MM.1S (cell line): Measurements from ENCODE around the gene GRM5.

Experiments used
- EZH2 ChIP-seq: fragments of 300-600 bp; sonication (generic); optimal IDR thresholded peaks from 2 replicates; pipeline ENCODE3; 2017; ENCODE audit warnings: low read depth, mild to moderate bottlenecking, antibody characterized with exemption, low read length, mixed read lengths
- EZH2phosphoT487 ChIP-seq: fragments of 300-600 bp; sonication (generic); IDR thresholded peaks from 2 replicates; pipeline ENCODE4 v1.6.1; 2018; ENCODE audit warnings: antibody characterized with exemption, low read length
- TF ChIP-seq, protein P1 (sequence below): fragments of 300-600 bp; sonication (generic); IDR thresholded peaks from 2 replicates; pipeline ENCODE4 v1.5.1; 2016; ENCODE audit warnings: antibody characterized with exemption, low read length, mixed read lengths

DNA sequence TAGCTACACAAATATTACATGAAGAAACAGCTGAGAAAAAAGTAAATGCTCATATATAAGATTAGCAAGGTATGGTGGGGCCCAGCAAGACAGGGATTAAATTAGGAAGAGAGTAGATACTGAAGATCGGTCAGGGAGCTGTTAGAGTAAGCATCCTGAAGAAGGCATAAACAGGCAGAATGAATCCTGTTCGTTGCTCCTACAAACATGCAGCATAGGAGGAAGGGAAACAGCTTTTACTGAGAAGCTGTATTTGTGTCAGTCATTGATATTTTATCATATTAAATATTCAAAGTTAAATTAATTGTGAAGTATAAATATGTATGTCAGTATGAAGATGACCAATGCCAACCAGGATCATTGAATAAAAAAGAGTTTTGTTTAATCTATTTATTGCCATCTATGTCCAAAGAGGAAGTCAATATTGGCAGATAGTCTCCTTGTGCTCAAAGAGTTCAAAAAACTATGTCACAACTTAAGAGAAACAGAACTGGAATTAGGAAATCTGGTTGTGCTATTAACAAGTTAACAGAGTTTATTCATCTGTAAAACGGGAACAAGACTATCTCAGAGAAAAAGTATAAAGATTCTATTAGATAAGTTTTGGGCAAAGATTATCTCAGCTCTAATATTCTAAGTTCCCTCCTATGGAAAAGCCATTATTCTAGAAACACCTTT, 255.2 kb downstream of the GRM5 start:
- no peak for TF ChIP-seq EZH2
- TF ChIP-seq, protein P1, sequence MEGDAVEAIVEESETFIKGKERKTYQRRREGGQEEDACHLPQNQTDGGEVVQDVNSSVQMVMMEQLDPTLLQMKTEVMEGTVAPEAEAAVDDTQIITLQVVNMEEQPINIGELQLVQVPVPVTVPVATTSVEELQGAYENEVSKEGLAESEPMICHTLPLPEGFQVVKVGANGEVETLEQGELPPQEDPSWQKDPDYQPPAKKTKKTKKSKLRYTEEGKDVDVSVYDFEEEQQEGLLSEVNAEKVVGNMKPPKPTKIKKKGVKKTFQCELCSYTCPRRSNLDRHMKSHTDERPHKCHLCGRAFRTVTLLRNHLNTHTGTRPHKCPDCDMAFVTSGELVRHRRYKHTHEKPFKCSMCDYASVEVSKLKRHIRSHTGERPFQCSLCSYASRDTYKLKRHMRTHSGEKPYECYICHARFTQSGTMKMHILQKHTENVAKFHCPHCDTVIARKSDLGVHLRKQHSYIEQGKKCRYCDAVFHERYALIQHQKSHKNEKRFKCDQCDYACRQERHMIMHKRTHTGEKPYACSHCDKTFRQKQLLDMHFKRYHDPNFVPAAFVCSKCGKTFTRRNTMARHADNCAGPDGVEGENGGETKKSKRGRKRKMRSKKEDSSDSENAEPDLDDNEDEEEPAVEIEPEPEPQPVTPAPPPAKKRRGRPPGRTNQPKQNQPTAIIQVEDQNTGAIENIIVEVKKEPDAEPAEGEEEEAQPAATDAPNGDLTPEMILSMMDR = no peak
- no peak for TF ChIP-seq EZH2phosphoT487
